Mesenchymal stem cell (in vitro differentiated cells and primary cell): ENCODE measurements around the gene PDK2.

Experiments used
- DNase-seq: peaks from one replicate; pipeline ENCODE4 v3.0.0-alpha.2; 2013
- H2AFZ ChIP-seq: one replicate; pipeline ENCODE4 v1.6.1; 2013; ENCODE audit warnings: low read depth, mild to moderate bottlenecking, control low read depth, inconsistent platforms, low read length, moderate library complexity
- H2AK5ac ChIP-seq: 2 replicates; pipeline ENCODE4 v1.6.1; 2013; ENCODE audit warnings: low read length, moderate library complexity, mild to moderate bottlenecking, inconsistent platforms; ENCODE audit not compliant: severe bottlenecking
- H2BK120ac ChIP-seq: one replicate; pipeline ENCODE4 v1.6.1; 2013; ENCODE audit warnings: low read depth, mild to moderate bottlenecking, inconsistent platforms, low read length, moderate library complexity
- H2BK12ac ChIP-seq, 2 experiments: one replicate each; pipeline ENCODE4 v1.6.1; 2013; ENCODE audit warnings: inconsistent platforms in 2 of 2, low read length in 2 of 2, mild to moderate bottlenecking in 2 of 2, moderate library complexity in 2 of 2, control low read depth in 1 of 2
- H2BK15ac ChIP-seq: one replicate; pipeline ENCODE4 v1.6.1; 2013; ENCODE audit warnings: mild to moderate bottlenecking, low read depth, inconsistent platforms; ENCODE audit not compliant: poor library complexity, severe bottlenecking
- H2BK5ac ChIP-seq: 2 replicates; pipeline ENCODE4 v1.6.1; 2013; ENCODE audit warnings: low read depth, mild to moderate bottlenecking, low read length, control low read depth, inconsistent platforms; ENCODE audit not compliant: poor library complexity, severe bottlenecking
- H3K14ac ChIP-seq, 2 experiments: one replicate each; pipeline ENCODE4 v1.6.1; 2013; ENCODE audit warnings: inconsistent platforms in 2 of 2, low read length in 2 of 2, control low read depth in 1 of 2, mild to moderate bottlenecking in 1 of 2, moderate library complexity in 1 of 2
- H3K18ac ChIP-seq, 2 experiments: one replicate each; pipeline ENCODE4 v1.6.1; 2013; ENCODE audit warnings: inconsistent platforms in 2 of 2, low read length in 2 of 2, control low read depth in 1 of 2, low read depth in 1 of 2, mild to moderate bottlenecking in 1 of 2
- H3K23ac ChIP-seq, 2 experiments: one replicate each; pipeline ENCODE4 v1.6.1; 2013; ENCODE audit warnings: inconsistent platforms in 2 of 2, low read length in 2 of 2, mild to moderate bottlenecking in 2 of 2, moderate library complexity in 2 of 2, control low read depth in 1 of 2
- H3K27ac ChIP-seq: 2 replicates; pipeline ENCODE4 v1.5.1; 2013; ENCODE audit warnings: mild to moderate bottlenecking, moderate library complexity, low read length, control low read depth, inconsistent platforms; ENCODE audit not compliant: poor library complexity, severe bottlenecking
- H3K27me3 ChIP-seq, 2 experiments: 2 replicates each; pipeline versions ENCODE4 v1.6.1 to v1.7.0; 2013; ENCODE audit warnings: low read length in 2 of 2, mild to moderate bottlenecking in 2 of 2, moderate library complexity in 2 of 2, control low read depth in 1 of 2, inconsistent platforms in 1 of 2; ENCODE audit not compliant: control insufficient read depth in 1 of 2, insufficient read depth in 1 of 2
- H3K36me3 ChIP-seq, 2 experiments: 2 replicates each; pipeline versions ENCODE4 v1.6.1 to v1.7.0; 2013; ENCODE audit warnings: low read length in 2 of 2, control low read depth in 1 of 2, inconsistent platforms in 1 of 2, low read depth in 1 of 2, mild to moderate bottlenecking in 1 of 2; ENCODE audit not compliant: insufficient read depth in 2 of 2, control insufficient read depth in 1 of 2
- H3K4ac ChIP-seq, 2 experiments: one replicate each; pipeline ENCODE4 v1.6.1; 2013; ENCODE audit warnings: inconsistent platforms in 2 of 2, low read length in 2 of 2, mild to moderate bottlenecking in 2 of 2, moderate library complexity in 2 of 2, control low read depth in 1 of 2, low read depth in 1 of 2
- H3K4me1 ChIP-seq: 2 replicates; pipeline ENCODE4 v1.6.1; 2013; ENCODE audit warnings: low read depth, low read length, control low read depth; ENCODE audit not compliant: control insufficient read depth, insufficient read depth
- H3K4me2 ChIP-seq: 2 replicates; pipeline ENCODE4 v1.6.1; 2013; ENCODE audit warnings: low read length, mild to moderate bottlenecking, inconsistent platforms; ENCODE audit not compliant: poor library complexity, severe bottlenecking
- H3K4me3 ChIP-seq, 2 experiments: 2 replicates each; pipeline versions ENCODE4 v1.5.1 to v1.7.0; 2013; ENCODE audit warnings: low read length in 2 of 2, mild to moderate bottlenecking in 2 of 2, control low read depth in 1 of 2, low read depth in 1 of 2; ENCODE audit not compliant: insufficient read depth in 1 of 2
- H3K79me1 ChIP-seq: replicated peaks from 2 replicates; pipeline ENCODE4 v1.6.1; 2013; ENCODE audit warnings: mild to moderate bottlenecking, control low read depth, low read length, inconsistent platforms; ENCODE audit not compliant: poor library complexity, severe bottlenecking
- H3K9ac ChIP-seq: 2 replicates; pipeline ENCODE4 v1.7.0; 2013; ENCODE audit warnings: mild to moderate bottlenecking, low read length, moderate library complexity
- H3K9me3 ChIP-seq: 2 replicates; pipeline ENCODE4 v1.7.0; 2013; ENCODE audit warnings: mild to moderate bottlenecking, low read length; ENCODE audit not compliant: control insufficient read depth
- H4K8ac ChIP-seq: one replicate; pipeline ENCODE4 v1.6.1; 2013; ENCODE audit warnings: inconsistent platforms, mild to moderate bottlenecking, low read length, moderate library complexity
- H4K91ac ChIP-seq: one replicate; pipeline ENCODE4 v1.6.1; 2013; ENCODE audit warnings: mild to moderate bottlenecking, low read length, inconsistent platforms
- WGBS: methylation state at CpG from one replicate; pipeline ENCODE4 v1.1.7; 2013; ENCODE audit warnings: mixed read lengths; 5-methylcytosine and 5-hydroxymethylcytosine counted together

The PDK2 gene

GRCh38 chr17:50129728-50130558, 34.8 kb downstream of the PDK2 start, which contains the start of gene SAMD14:
SAMD14 (minus strand) TSS chr17:50130160; CDS start chr17:50124959, 5,201 bp downstream.
- WGBS, result 1% methylated on average over 43 of the region's 84 CpGs
- Histone ChIP-seq H3K4me2 (peak within 1 kb of the TSS; percentile 95), H3K9me3 (no peaks in the 10 kb centered on the region)

GRCh38 chr17:50130559-50131305, 35.6 kb downstream of the PDK2 start:
- 33% methylated on average over 13 of the region's 19 CpGs for WGBS
- H2BK15ac ChIP-seq, result no peak overlapping the region

More at GRCh38 chr17:50129728-50130558, 34.8 kb downstream of the PDK2 start, which contains the start of gene SAMD14:
- Histone ChIP-seq H3K4ac (peak within 1 kb of the TSS; percentile 79 to 83), H3K14ac (peak within 1 kb of the TSS; percentile 89 to 98), H3K4me3 (peak within 1 kb of the TSS; percentile 75 to 79), H3K23ac (peak within 1 kb of the TSS in 1 of 2 experiments; percentile 90), H3K9ac (peak within 1 kb of the TSS; percentile 75), H3K36me3 (peaks cover 8 to 34% of the 10 kb centered on the region in 2 experiments), H3K79me1 (peaks cover 17% of the 10 kb centered on the region), H2BK5ac (no peak within 1 kb of the TSS), H4K8ac (peak within 1 kb of the TSS; percentile 94), H3K4me1 (peaks cover 46% of the 10 kb centered on the region), H2BK12ac (peak within 1 kb of the TSS; percentile 35 to 54), H2AFZ (peak within 1 kb of the TSS; percentile 2), H4K91ac (peak within 1 kb of the TSS; percentile 95), H3K27me3 (no peaks in the 10 kb centered on the region), H3K27ac (peak within 1 kb of the TSS; percentile 90), H3K18ac (peak within 1 kb of the TSS; percentile 81 to 88), H2BK15ac (peak within 1 kb of the TSS; percentile 91), H2AK5ac (peak within 1 kb of the TSS; percentile 57), H2BK120ac (peak within 1 kb of the TSS; percentile 84)
- peak; percentile 85 for DNase-seq

GRCh38 chr17:50132104-50132794, 37.1 kb downstream of the PDK2 start:
- no peak overlapping the region for H2BK15ac ChIP-seq
- no peak for DNase-seq
- peaks cover 51% of the 10 kb centered on the region for H3K4me1 ChIP-seq
- no peak overlapping the region for H3K9ac ChIP-seq
- no peak overlapping the region for H4K8ac ChIP-seq
- H3K27me3 ChIP-seq, result no peaks in the 10 kb centered on the region
- 95% methylated on average over 6 of the region's 6 CpGs for WGBS
- no peak overlapping the region for H3K18ac ChIP-seq
- H2BK5ac ChIP-seq, result no peak overlapping the region
- H3K4me2 ChIP-seq, result no peak overlapping the region
- peak overlapping the region; percentile 47 for H4K91ac ChIP-seq
- no peak overlapping the region for H2AFZ ChIP-seq
- no peak overlapping the region for H3K27ac ChIP-seq
- no peak overlapping the region for H2BK120ac ChIP-seq
- H3K4ac ChIP-seq, result no peak overlapping the region
- H2AK5ac ChIP-seq, result peak overlapping the region; percentile 71
- H2BK12ac ChIP-seq, result peak overlapping the region in 1 of 2 experiments; percentile 39
- H3K79me1 ChIP-seq, result peaks cover 20% of the 10 kb centered on the region
- no peak overlapping the region for H3K14ac ChIP-seq
- no peak overlapping the region for H3K4me3 ChIP-seq
- H3K9me3 ChIP-seq, result no peaks in the 10 kb centered on the region
- no peak overlapping the region for H3K23ac ChIP-seq
- peaks cover 26 to 50% of the 10 kb centered on the region in 2 experiments for H3K36me3 ChIP-seq

More at GRCh38 chr17:50130559-50131305, 35.6 kb downstream of the PDK2 start:
- Histone ChIP-seq H3K27ac (no peak overlapping the region), H3K4me3 (peak overlapping the region in 1 of 2 experiments; percentile 75), H3K36me3 (peaks cover 14 to 38% of the 10 kb centered on the region in 2 experiments), H3K27me3 (no peaks in the 10 kb centered on the region), H3K4me1 (peaks cover 47% of the 10 kb centered on the region), H3K9me3 (no peaks in the 10 kb centered on the region), H2AK5ac (no peak overlapping the region), H2AFZ (no peak overlapping the region), H3K18ac (peak overlapping the region in 1 of 2 experiments; percentile 83), H3K9ac (no peak overlapping the region), H2BK12ac (peak overlapping the region in 1 of 2 experiments; percentile 54), H3K23ac (peak overlapping the region in 1 of 2 experiments; percentile 90), H3K4ac (no peak overlapping the region), H3K79me1 (peaks cover 12% of the 10 kb centered on the region), H3K4me2 (peak overlapping the region; percentile 95), H2BK120ac (peak overlapping the region; percentile 49), H4K91ac (no peak overlapping the region), H4K8ac (no peak overlapping the region), H3K14ac (no peak overlapping the region), H2BK5ac (no peak overlapping the region)
- DNase-seq, result no peak
